ENCODE data around the gene TSPYL1.
"Not testable (repeated sequence)": the region's sequence is repeated elsewhere in the genome, so short reads cannot be mapped to it uniquely, and the experiment has no call there.

The TSPYL1 gene

GRCh38 chr6:116292553-116292952 lies 12.8 kb upstream of the TSPYL1 start:
- no peak for DNase-seq

GRCh38 chr6:116291701-116292396 lies 12.1 kb upstream of the TSPYL1 start:
- DNase-seq = no peak

GRCh38 chr6:116290799-116291198 lies 11.1 kb upstream of the TSPYL1 start:
- DNase-seq = no peak

GRCh38 chr6:116289876-116290275 lies 10.1 kb upstream of the TSPYL1 start:
- DNase-seq = no peak

GRCh38 chr6:116287689-116288282 lies 8.1 kb upstream of the TSPYL1 start:
- peak; percentile 12 for DNase-seq

- DNase-seq = no peak
These were observed 7.1 kb upstream of the TSPYL1 start for GRCh38 chr6:116286773-116287358.

- DNase-seq = not testable (repeated sequence)
These were observed 5.3 kb upstream of the TSPYL1 start for GRCh38 chr6:116284984-116285383.

- DNase-seq = no peak
These were observed 3.5 kb upstream of the TSPYL1 start for GRCh38 chr6:116283191-116283590.

GRCh38 chr6:116282698-116283097 lies 3.0 kb upstream of the TSPYL1 start:
- DNase-seq = no peak

- DNase-seq = no peak
These were observed 1.2 kb upstream of the TSPYL1 start for GRCh38 chr6:116280933-116281316.

GRCh38 chr6:116280161-116280932 lies 617 bp upstream of the TSPYL1 start:
- no peak for DNase-seq

- DNase-seq = no peak
These were observed 887 bp downstream of the TSPYL1 start for GRCh38 chr6:116278854-116279231.

- no peak for DNase-seq
These were observed 1.3 kb downstream of the TSPYL1 start for GRCh38 chr6:116278481-116278829.

- no peak for DNase-seq
These were observed 2.6 kb downstream of the TSPYL1 start for GRCh38 chr6:116277124-116277523.

GRCh38 chr6:116271149-116271708 lies 8.5 kb downstream of the TSPYL1 start:
- DNase-seq = no peak

GRCh38 chr6:116268589-116269293 lies 11.0 kb downstream of the TSPYL1 start:
- DNase-seq = peak; percentile 83

GRCh38 chr6:116267836-116268588 lies 11.7 kb downstream of the TSPYL1 start:
- DNase-seq = no peak

- DNase-seq = no peak
These were observed 12.9 kb downstream of the TSPYL1 start for GRCh38 chr6:116266803-116267202.

GRCh38 chr6:116265041-116265829 lies 14.5 kb downstream of the TSPYL1 start:
- DNase-seq = no peak

GRCh38 chr6:116263353-116263752 lies 16.4 kb downstream of the TSPYL1 start:
- no peak for DNase-seq

GRCh38 chr6:116258520-116258919 lies 21.2 kb downstream of the TSPYL1 start:
- no peak for DNase-seq

Measured in DMS 273 treated with DMSO at 0.1 percent for 48 hours (cell line).